AG04449 (cell line): ENCODE results near the gene FUS.

ENCODE experiments used
- CTCF ChIA-PET: fragments of 350-600 bp; formaldehyde crosslinking; extraction: SDS; loops from one replicate; lab custom pipeline; 2021; ENCODE audit warnings: antibody characterized with exemption; lab: Yijun Ruan, JAX
- POLR2A ChIA-PET: fragments of 400-600, 350-600 bp; formaldehyde crosslinking; extraction: SDS; loops from one replicate; lab custom pipeline; 2020; ENCODE audit warnings: antibody characterized with exemption, inconsistent platforms; lab: Yijun Ruan, JAX
- DNase-seq: peaks from one replicate; pipeline ENCODE4 v3.0.0-alpha.2; 2010; ENCODE audit warnings: low read depth, low spot score
- H3K4me3 ChIP-seq: 2 replicates; pipeline ENCODE4 v1.5.1; 2011; ENCODE audit warnings: low read depth, mild to moderate bottlenecking, control low read depth, low read length
- TF ChIP-seq, protein P1 (sequence below): IDR thresholded peaks from one replicate; pipeline ENCODE4 v1.5.1; 2011; ENCODE audit warnings: mild to moderate bottlenecking, moderate library complexity, low read length, control low read depth, inconsistent platforms; ENCODE audit not compliant: insufficient read depth; ENCODE audit errors: missing control alignments

FUS gene

GRCh38 chr16:31214708-31215286 is 34.9 kb downstream of the FUS start:
- TF ChIP-seq, protein P1, sequence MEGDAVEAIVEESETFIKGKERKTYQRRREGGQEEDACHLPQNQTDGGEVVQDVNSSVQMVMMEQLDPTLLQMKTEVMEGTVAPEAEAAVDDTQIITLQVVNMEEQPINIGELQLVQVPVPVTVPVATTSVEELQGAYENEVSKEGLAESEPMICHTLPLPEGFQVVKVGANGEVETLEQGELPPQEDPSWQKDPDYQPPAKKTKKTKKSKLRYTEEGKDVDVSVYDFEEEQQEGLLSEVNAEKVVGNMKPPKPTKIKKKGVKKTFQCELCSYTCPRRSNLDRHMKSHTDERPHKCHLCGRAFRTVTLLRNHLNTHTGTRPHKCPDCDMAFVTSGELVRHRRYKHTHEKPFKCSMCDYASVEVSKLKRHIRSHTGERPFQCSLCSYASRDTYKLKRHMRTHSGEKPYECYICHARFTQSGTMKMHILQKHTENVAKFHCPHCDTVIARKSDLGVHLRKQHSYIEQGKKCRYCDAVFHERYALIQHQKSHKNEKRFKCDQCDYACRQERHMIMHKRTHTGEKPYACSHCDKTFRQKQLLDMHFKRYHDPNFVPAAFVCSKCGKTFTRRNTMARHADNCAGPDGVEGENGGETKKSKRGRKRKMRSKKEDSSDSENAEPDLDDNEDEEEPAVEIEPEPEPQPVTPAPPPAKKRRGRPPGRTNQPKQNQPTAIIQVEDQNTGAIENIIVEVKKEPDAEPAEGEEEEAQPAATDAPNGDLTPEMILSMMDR: no peak
- ChIA-PET CTCF (interaction anchor here (1.0 kb wide), 1 partner anchor 228 kb away, joined by 3 read pairs; the partner anchor contains the start of gene ZNF843), POLR2A (interaction anchor here (1.6 kb wide), 1 partner anchor 35 kb away, joined by 8 read pairs; the partner anchor contains the start of gene FUS)
- peak overlapping the region; percentile 46 for H3K4me3 ChIP-seq
- no peak for DNase-seq

DNA sequence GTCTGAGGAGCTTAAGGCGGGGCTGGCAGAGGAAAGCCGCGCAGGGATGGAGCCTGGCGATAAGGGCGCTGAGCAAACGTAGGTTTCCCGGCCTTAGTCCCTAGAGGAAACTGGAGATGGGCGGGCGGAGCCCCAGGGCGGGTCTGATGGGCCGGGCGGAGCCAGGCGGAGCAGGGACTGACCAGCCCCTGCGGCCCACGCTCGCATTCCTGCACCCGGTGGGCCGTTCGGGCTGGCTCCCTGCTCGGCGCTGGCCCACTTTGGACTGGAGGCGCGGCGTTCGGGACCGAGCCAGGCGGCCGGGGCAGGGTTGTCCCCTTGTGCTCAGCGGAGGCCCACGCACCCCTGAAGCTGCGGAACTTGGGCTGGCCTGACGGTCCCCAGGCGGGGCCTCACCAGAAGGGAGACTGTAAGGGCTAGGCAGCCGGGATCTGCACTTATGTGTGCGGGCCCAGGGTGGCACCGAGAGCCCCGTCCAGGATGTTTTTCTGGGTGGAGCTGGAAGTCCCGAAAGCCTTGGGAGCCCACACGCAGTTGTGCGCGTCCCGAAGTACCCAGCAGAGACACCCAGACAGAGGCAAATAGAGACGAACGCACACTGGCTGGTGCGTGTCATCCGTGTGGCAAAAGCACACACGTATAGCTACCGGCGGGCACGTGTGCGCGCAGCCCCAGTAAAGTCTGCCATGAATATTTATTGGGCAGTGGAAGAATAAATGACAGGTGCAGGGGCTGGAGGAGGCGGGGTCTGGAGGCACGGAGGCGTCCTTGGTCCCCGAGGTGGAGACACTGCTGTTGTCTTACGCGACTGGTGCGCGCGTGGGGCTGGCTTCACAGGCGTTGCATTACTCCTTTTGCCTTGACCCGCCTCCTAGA is 35.6 kb downstream of the FUS start:
- peak overlapping the region; percentile 46 for H3K4me3 ChIP-seq
- POLR2A ChIA-PET: interaction anchor here (1.6 kb wide), 1 partner anchor 36 kb away, joined by 8 read pairs; the partner anchor contains the start of gene FUS
- CTCF ChIA-PET: interaction anchor here (0.9 to 1.0 kb wide), 2 partner anchors 73 to 227 kb away, joined by 3 read pairs; partner anchors contain the start of gene ZNF843
- DNase-seq: no peak
- TF ChIP-seq, protein P1: no peak

DNA sequence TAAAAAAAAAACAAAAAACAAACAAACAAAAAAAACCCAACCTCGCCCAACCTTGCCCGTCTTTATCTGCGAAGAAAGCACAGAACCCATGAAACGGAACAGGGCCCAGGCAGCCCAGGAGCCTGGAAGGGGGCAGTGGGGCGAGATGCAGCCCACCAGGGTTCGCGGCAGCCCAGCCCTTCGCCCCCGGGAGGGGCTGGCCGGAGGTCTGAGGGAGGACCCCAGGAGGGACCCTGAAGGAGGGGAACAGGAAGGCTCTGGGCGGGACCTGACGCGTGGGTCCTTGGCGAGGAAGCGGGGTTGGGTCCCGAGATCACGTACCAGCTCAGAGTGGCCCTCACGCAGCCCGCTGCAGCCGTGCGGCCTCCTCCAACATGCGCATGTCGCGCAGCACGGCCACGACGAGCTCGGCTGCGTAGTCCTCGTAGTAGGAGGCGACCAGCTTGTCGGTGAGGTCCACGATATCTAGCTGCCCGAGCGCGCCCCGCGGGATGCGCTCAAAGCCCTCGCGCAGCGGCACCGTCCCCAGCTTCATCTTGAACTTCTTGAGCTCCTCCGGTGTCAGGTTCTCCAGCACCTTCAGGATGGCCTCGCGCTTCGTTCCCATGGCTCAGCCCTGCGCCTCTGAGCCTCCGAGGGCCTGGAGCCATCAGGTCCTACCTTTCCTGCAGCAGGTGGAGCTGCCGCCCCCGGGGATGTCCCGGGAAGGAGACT is 36.6 kb downstream of the FUS start, which contains the start of gene PYDC1:
Gene PYDC1, minus strand, starts transcription at position 714 of the 714 bp plus-strand sequence. Its CDS starts 107 bp downstream, at position 607.
- TF ChIP-seq, protein P1: no peak
- ChIA-PET CTCF (interaction anchor here (0.9 to 1.2 kb wide), 2 partner anchors 74 kb away, joined by 3 to 4 read pairs; no protein-coding TSS in a partner anchor), POLR2A (no interaction called here)
- DNase-seq: no peak
- H3K4me3 ChIP-seq: no peak within 1 kb of the TSS

DNA sequence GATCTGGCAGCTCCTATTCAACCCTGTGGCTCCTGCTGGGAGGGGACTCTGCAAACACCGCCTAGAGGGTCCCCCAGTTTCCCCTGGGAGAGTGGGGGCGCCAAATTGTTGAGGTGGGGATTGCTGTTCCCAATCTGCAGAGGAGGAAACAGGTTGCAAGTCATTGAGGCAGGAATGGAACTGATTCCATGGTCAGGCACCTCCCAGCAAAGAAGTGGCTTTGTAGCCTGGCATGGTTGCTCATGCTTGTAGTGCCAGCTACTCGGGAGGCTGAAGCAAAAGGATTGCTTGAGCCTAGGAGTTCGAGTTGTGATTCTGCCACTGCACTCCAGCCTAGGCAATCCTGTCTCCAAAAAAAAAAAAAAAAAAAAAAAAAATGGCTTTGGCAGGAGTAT is 37.2 kb downstream of the FUS start:
- DNase-seq: no peak
- no peak overlapping the region for H3K4me3 ChIP-seq
- TF ChIP-seq, protein P1: no peak
- CTCF ChIA-PET: interaction anchor here (1.2 kb wide), 1 partner anchor 75 kb away, joined by 4 read pairs; no protein-coding TSS in a partner anchor
- POLR2A ChIA-PET: no interaction called here

DNA sequence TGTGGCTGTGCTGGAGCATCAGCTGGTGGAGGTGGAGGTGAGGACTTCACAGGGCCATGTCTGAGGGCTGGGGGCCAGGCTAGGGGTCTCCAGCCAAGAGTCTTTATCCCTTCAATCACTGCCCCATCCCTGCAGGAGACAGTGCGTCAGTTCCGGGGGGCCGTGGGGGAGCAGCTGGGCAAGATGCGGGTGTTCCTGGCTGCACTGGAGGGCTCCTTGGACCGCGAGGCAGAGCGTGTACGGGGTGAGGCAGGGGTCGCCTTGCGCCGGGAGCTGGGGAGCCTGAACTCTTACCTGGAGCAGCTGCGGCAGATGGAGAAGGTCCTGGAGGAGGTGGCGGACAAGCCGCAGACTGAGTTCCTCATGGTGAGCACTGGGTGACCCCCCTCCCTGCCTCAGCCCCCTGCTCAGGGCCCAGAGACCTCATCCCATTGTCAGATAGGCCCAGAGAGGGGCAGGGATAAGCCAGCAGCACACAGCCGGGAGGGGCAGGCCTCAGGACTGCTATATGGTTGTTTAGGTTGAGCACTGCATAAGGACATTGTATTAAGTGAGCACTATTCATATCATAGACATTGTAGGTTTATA is 39.3 kb downstream of the FUS start:
- POLR2A ChIA-PET: no interaction called here
- no peak overlapping the region for H3K4me3 ChIP-seq
- TF ChIP-seq, protein P1: no peak
- DNase-seq: no peak
- CTCF ChIA-PET: no interaction called here
